Endodermal cell (in vitro differentiated cells): ENCODE data around the gene BNC2. TPM values are rescaled to one million over a fixed set of nuclear protein-coding genes. Genes with fewer than 3 reads are reported as not detected.

ENCODE experiments used
- DNase-seq: peaks from one replicate; pipeline ENCODE4 v3.0.0-alpha.2; 2017
- H3K27ac ChIP-seq: 2 replicates; pipeline ENCODE4 v1.5.1; 2013; ENCODE audit warnings: mild to moderate bottlenecking, low read depth, low read length, moderate library complexity
- H3K27me3 ChIP-seq: 2 replicates; pipeline ENCODE4 v1.6.1; 2013; ENCODE audit warnings: mild to moderate bottlenecking, low read length, moderate library complexity; ENCODE audit not compliant: insufficient read depth, control insufficient read depth, poor library complexity, severe bottlenecking
- H3K36me3 ChIP-seq: 2 replicates; pipeline ENCODE4 v1.7.0; 2013; ENCODE audit warnings: mild to moderate bottlenecking, low read length, moderate library complexity; ENCODE audit not compliant: control insufficient read depth, insufficient read depth
- H3K4me1 ChIP-seq: one replicate; pipeline ENCODE4 v1.7.0; 2013; ENCODE audit warnings: low read length; ENCODE audit not compliant: control insufficient read depth, insufficient read depth
- H3K4me3 ChIP-seq: 2 replicates; pipeline ENCODE4 v1.5.1; 2013; ENCODE audit warnings: mild to moderate bottlenecking, low read length, moderate library complexity
- H3K9ac ChIP-seq: 2 replicates; pipeline ENCODE4 v1.6.1; 2013; ENCODE audit warnings: mild to moderate bottlenecking, low read length, moderate library complexity; ENCODE audit not compliant: poor library complexity, severe bottlenecking; ENCODE audit errors: extremely low read depth
- H3K9me3 ChIP-seq: 2 replicates; pipeline ENCODE4 v1.6.1; 2013; ENCODE audit warnings: mild to moderate bottlenecking, low read length, moderate library complexity; ENCODE audit not compliant: control insufficient read depth
- H3K27ac Mint-ChIP-seq: 2 replicates; pipeline ENCODE4 v1.8.0; 2020; ENCODE audit warnings: mixed read lengths
- H3K27me3 Mint-ChIP-seq: 2 replicates; pipeline ENCODE4 v1.8.0; 2021; ENCODE audit warnings: mild to moderate bottlenecking, mixed read lengths; ENCODE audit not compliant: insufficient read depth
- H3K36me3 Mint-ChIP-seq: 2 replicates; pipeline ENCODE4 v1.8.0; 2020; ENCODE audit warnings: low read depth, mixed read lengths
- H3K4me1 Mint-ChIP-seq: 2 replicates; pipeline ENCODE4 v1.8.0; 2020; ENCODE audit warnings: mixed read lengths
- H3K4me3 Mint-ChIP-seq: 2 replicates; pipeline ENCODE4 v1.8.0; 2020; ENCODE audit warnings: mild to moderate bottlenecking, moderate library complexity, mixed read lengths
- H3K9me3 Mint-ChIP-seq: 2 replicates; pipeline ENCODE4 v1.8.0; 2020; ENCODE audit warnings: mild to moderate bottlenecking, mixed read lengths
- WGBS, 2 experiments: methylation state at CpG; one replicate each; pipeline versions ENCODE4 v1.1.5 to v1.1.7; 2013; ENCODE audit warnings: missing lambda C conversion rate in 2 of 2, mixed read lengths in 1 of 2; ENCODE audit not compliant: insufficient coverage in 1 of 2, insufficient read length in 1 of 2; 5-methylcytosine and 5-hydroxymethylcytosine counted together
- total RNA-seq, 2 donors: library from RNA; stranded (reverse); fragmentation: NEBNext Ultra II Directional in 1 of 2; extraction: Animal tissue kit (Norgen Biotek cat#: 25700) in 1 of 2; gene quantifications; 2 replicates in 1 of 2; 3 replicates in 1 of 2; pipeline ENCODE4 v1.2.1, GENCODE V29; 2021
- TF ChIP-seq, protein P1 (sequence below): fragments of 200-600 bp; sonication (generic); conservative IDR thresholded peaks from 2 replicates; pipeline ENCODE4 v1.5.0; 2021; ENCODE audit warnings: antibody characterized with exemption, mild to moderate bottlenecking

BNC2 gene
- total RNA-seq, 2 donors from 2014 or later: 3.0 to 10.5 TPM

DNA sequence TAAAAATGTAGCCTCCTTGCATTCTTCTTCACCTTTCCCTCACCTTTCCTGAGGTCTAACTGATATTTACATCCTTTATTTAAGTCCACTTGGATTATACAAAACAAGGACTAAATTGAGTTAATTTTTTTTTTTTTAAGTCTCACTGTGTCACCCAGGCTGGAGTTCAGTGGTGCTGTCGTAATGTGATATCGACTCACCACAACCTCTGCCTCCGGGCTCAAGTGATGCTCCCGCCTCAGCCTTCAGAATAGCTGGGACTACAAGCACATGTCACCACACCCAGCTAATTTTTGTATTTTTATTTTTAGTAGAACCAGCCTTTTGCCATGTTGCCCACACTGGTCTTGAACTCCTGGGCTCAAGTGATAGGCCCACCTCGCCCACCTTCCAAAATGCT lies 195.3 kb downstream of the BNC2 start:
- Mint-ChIP-seq H3K27ac (no peak overlapping the region), H3K27me3 (no peaks in the 10 kb centered on the region), H3K36me3 (no peaks in the 10 kb centered on the region), H3K4me1 (peaks cover 14% of the 10 kb centered on the region), H3K9me3 (no peaks in the 10 kb centered on the region), H3K4me3 (no peak overlapping the region)
- Histone ChIP-seq H3K9ac (no peak overlapping the region), H3K27me3 (no peaks in the 10 kb centered on the region), H3K36me3 (no peaks in the 10 kb centered on the region), H3K4me3 (no peak overlapping the region), H3K4me1 (no peaks in the 10 kb centered on the region), H3K9me3 (no peaks in the 10 kb centered on the region), H3K27ac (no peak overlapping the region)
- TF ChIP-seq, protein P1, sequence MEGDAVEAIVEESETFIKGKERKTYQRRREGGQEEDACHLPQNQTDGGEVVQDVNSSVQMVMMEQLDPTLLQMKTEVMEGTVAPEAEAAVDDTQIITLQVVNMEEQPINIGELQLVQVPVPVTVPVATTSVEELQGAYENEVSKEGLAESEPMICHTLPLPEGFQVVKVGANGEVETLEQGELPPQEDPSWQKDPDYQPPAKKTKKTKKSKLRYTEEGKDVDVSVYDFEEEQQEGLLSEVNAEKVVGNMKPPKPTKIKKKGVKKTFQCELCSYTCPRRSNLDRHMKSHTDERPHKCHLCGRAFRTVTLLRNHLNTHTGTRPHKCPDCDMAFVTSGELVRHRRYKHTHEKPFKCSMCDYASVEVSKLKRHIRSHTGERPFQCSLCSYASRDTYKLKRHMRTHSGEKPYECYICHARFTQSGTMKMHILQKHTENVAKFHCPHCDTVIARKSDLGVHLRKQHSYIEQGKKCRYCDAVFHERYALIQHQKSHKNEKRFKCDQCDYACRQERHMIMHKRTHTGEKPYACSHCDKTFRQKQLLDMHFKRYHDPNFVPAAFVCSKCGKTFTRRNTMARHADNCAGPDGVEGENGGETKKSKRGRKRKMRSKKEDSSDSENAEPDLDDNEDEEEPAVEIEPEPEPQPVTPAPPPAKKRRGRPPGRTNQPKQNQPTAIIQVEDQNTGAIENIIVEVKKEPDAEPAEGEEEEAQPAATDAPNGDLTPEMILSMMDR: no peak
- DNase-seq: no peak
- WGBS, 2 experiments: 90 to 100% methylated on average over 4 to 5 of the region's 5 CpGs

DNA sequence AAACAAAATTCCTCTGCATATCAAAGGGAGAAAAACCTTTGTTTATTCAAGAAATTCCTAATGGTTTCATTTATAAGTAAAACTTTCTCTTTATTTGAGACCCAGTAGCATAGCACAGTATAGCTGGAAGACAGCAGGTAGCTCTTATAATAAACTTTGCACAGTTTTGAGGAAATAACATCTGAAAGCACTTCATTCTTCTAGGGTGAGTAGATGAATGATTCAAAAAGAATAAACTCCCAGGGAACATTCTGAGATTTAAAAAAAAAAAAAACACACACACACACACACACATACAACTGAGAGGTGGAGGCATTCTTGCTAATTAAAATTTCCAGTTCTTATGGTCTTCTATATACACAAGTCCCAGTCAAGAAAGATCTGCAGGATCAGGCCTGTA lies 197.3 kb downstream of the BNC2 start:
- Mint-ChIP-seq H3K27ac (no peak overlapping the region), H3K9me3 (no peaks in the 10 kb centered on the region)
- no peak overlapping the region for H3K27ac ChIP-seq

DNA sequence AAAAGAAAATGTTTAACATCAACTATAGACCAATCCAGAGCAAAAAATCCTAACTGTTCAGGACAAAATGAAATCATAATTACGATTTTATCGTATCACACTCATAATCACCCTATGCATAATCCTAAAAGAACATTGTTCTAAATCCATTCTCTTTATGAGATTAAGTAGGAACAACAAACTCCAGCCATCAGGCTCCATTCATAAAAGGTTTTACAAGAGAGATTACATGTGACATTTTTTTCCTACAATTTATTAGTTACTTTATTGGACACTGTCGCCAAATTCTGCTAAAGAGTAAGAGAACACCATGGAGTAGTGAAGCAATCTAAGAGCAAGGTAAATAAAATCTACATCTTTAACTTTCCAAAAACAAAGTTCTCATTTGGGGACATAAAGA lies 198.0 kb downstream of the BNC2 start:
- TF ChIP-seq, protein P1: no peak
- H3K9me3 Mint-ChIP-seq: no peaks in the 10 kb centered on the region
- H3K27ac ChIP-seq: no peak overlapping the region
- no peaks in the 10 kb centered on the region for H3K27me3 ChIP-seq
- 90 to 93% methylated on average over 2 to 3 of the region's 3 CpGs for WGBS, 2 experiments
- H3K4me3 Mint-ChIP-seq: no peak overlapping the region
- no peak overlapping the region for H3K4me3 ChIP-seq
- H3K27me3 Mint-ChIP-seq: no peaks in the 10 kb centered on the region
- no peak for DNase-seq
- peaks cover 10% of the 10 kb centered on the region for H3K4me1 Mint-ChIP-seq
- no peaks in the 10 kb centered on the region for H3K9me3 ChIP-seq
- H3K27ac Mint-ChIP-seq: no peak overlapping the region
- H3K36me3 Mint-ChIP-seq: no peaks in the 10 kb centered on the region
- H3K36me3 ChIP-seq: no peaks in the 10 kb centered on the region
- no peak overlapping the region for H3K9ac ChIP-seq
- H3K4me1 ChIP-seq: no peaks in the 10 kb centered on the region

More for the DNA sequence above, 197.3 kb downstream of the BNC2 start:
- Histone ChIP-seq H3K4me3 (no peak overlapping the region), H3K4me1 (no peaks in the 10 kb centered on the region), H3K27me3 (no peaks in the 10 kb centered on the region), H3K9ac (no peak overlapping the region), H3K9me3 (no peaks in the 10 kb centered on the region), H3K36me3 (no peaks in the 10 kb centered on the region)
- no peak overlapping the region for H3K4me3 Mint-ChIP-seq
- TF ChIP-seq, protein P1: no peak
- no peak for DNase-seq
- no peaks in the 10 kb centered on the region for H3K36me3 Mint-ChIP-seq
- H3K27me3 Mint-ChIP-seq: no peaks in the 10 kb centered on the region
- H3K4me1 Mint-ChIP-seq: peaks cover 10% of the 10 kb centered on the region
